Activated T-cell treated with anti-CD3 and anti-CD28 coated beads for 1 hour (primary cell): ENCODE measurements around the gene FKBP10.
"Not testable (repeated sequence)": the region's sequence is repeated elsewhere in the genome, so short reads cannot be mapped to it uniquely, and the experiment has no call there.

Experiments used
- DNase-seq: peaks from one replicate; pipeline ENCODE4 v3.0.0-alpha.2; 2020; ENCODE audit warnings: low read depth

The FKBP10 gene

GRCh38 chr17:41839448-41839847, 26.6 kb downstream of the FKBP10 start:
- DNase-seq: not testable (repeated sequence)

- DNase-seq: not testable (repeated sequence)
Measured at GRCh38 chr17:41840781-41841180, 28.0 kb downstream of the FKBP10 start.

- no peak for DNase-seq
Measured at GRCh38 chr17:41844971-41845370, 32.2 kb downstream of the FKBP10 start.

- no peak for DNase-seq
Measured at GRCh38 chr17:41848788-41849187, 36.0 kb downstream of the FKBP10 start.

- DNase-seq: no peak
Measured at GRCh38 chr17:41849251-41849990, 36.6 kb downstream of the FKBP10 start.

- DNase-seq: not testable (repeated sequence)
Measured at GRCh38 chr17:41851382-41851781, 38.6 kb downstream of the FKBP10 start.

GRCh38 chr17:41860254-41860931, 47.6 kb downstream of the FKBP10 start:
- DNase-seq: no peak

- DNase-seq: no peak
Measured at GRCh38 chr17:41863074-41863848, 50.5 kb downstream of the FKBP10 start.

- peak; percentile 50 for DNase-seq
Measured at GRCh38 chr17:41864498-41864835, 51.7 kb downstream of the FKBP10 start.

- DNase-seq: peak; percentile 80
Measured at GRCh38 chr17:41864836-41865595, 52.2 kb downstream of the FKBP10 start, which contains the start of gene KLHL11. Gene KLHL11, minus strand, starts transcription at chr17:41865423. Its CDS starts 53 bp downstream, at chr17:41865370.

GRCh38 chr17:41865596-41865893, 52.7 kb downstream of the FKBP10 start:
- no peak for DNase-seq

GRCh38 chr17:41868568-41868967, 55.8 kb downstream of the FKBP10 start:
- no peak for DNase-seq

- DNase-seq: no peak
Measured at GRCh38 chr17:41869426-41869825, 56.6 kb downstream of the FKBP10 start.

- no peak for DNase-seq
Measured at GRCh38 chr17:41870097-41870496, 57.3 kb downstream of the FKBP10 start.

GRCh38 chr17:41870627-41871026, 57.8 kb downstream of the FKBP10 start:
- DNase-seq: no peak

GRCh38 chr17:41871789-41872188, 59.0 kb downstream of the FKBP10 start:
- DNase-seq: no peak
